ENCODE measurements around the gene TXLNG. TPM values are rescaled to one million over a fixed set of nuclear protein-coding genes. Genes with fewer than 3 reads are reported as not detected.
A peak's percentile ranks its signal among the peaks of the same experiment; 100 is the strongest.

Gene TXLNG
- total RNA-seq, 2 donors from 2014 or later: 11.1 to 19.9 TPM

DNA sequence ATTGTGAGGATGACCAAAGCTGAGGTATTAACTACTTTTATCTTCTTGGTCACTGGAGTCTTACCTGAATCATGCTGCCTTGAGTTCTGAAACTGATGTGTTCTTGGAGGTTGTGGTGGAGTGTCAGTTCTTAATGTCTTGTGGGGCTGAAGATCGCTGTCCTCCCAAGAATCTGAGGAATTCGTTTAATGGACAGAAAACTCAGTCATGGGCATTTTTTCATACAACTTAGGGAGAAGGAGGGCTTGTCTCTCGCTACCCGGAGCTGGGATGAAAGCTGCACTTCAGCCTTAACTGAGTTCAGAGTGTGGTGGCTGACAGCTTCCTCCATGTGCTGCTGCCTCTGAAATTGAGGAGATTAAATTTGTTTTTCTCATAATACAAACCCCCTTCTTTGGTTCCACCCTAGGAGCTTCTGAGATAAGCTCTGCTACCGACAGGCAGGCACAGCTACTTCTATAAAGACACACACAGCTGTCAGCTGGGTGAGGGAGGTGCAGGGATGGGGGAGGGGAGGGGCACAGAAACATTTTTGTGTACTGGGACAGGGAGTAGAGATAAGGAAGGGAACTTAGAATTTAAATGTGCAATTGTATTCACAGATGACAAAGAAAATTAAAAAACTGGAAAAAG, 53.1 kb downstream of the TXLNG start:
- H3K27me3 ChIP-seq (replicated peaks; ENCODE audit: insufficient read depth): no peaks in the 10 kb centered on the region
- ATAC-seq (ENCODE audit: insufficient number of reproducible peaks, low FRiP score, low read depth) (no peak), DNase-seq (ENCODE audit: low spot score) (no peak)
- H3K36me3 ChIP-seq: no peaks in the 10 kb centered on the region
- H3K4me1 ChIP-seq (ENCODE audit: control insufficient read depth in 1 of 2, low read depth in 2 of 2): peaks cover 0 to 36% of the 10 kb centered on the region in 2 donors
- TF ChIP-seq, protein P1, sequence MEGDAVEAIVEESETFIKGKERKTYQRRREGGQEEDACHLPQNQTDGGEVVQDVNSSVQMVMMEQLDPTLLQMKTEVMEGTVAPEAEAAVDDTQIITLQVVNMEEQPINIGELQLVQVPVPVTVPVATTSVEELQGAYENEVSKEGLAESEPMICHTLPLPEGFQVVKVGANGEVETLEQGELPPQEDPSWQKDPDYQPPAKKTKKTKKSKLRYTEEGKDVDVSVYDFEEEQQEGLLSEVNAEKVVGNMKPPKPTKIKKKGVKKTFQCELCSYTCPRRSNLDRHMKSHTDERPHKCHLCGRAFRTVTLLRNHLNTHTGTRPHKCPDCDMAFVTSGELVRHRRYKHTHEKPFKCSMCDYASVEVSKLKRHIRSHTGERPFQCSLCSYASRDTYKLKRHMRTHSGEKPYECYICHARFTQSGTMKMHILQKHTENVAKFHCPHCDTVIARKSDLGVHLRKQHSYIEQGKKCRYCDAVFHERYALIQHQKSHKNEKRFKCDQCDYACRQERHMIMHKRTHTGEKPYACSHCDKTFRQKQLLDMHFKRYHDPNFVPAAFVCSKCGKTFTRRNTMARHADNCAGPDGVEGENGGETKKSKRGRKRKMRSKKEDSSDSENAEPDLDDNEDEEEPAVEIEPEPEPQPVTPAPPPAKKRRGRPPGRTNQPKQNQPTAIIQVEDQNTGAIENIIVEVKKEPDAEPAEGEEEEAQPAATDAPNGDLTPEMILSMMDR (IDR thresholded peaks at IDR 0.05): no peak
- no peaks in the 10 kb centered on the region for H3K9me3 ChIP-seq
- H3K27ac ChIP-seq: peak overlapping the region in 1 of 2 donors; percentile 66
- H3K4me3 ChIP-seq: no peak overlapping the region

DNA sequence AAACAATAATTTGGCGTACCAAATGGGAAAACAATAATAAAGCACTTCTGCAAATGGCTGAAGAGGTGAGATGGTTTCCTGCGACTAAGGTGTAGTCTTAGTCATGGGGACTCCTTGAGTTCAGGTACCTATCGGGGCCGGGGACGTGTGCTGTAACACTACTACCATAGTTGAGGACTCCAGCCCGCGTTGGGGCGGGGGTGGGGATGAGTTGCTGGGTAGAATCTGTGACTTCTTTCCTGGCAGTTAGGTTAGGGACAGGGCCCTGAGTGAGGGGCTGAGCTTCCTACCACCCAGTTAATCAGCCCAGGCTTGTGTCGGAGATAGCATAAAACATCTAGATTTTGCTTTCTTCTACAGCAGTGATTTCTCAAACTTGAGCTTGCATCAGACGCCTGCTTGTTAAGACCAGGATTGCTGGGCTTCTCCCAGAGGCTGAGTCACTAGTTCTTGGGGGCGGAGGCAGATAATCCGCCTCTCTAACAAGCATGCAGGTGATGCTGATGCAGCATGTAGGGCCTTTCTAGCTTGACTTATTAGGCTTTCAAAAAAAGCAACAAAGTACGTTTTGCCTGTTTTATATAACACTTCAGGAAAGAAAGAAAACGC, 53.7 kb downstream of the TXLNG start:
- Histone ChIP-seq H3K9me3 (no peaks in the 10 kb centered on the region), H3K4me1 (ENCODE audit: control insufficient read depth in 1 of 2, low read depth in 2 of 2) (peaks cover 0 to 36% of the 10 kb centered on the region in 2 donors), H3K27ac (no peak overlapping the region), H3K4me3 (no peak overlapping the region), H3K36me3 (no peaks in the 10 kb centered on the region), H3K27me3 (replicated peaks; ENCODE audit: insufficient read depth) (no peaks in the 10 kb centered on the region)
- DNase-seq (ENCODE audit: low spot score): no peak
- peak; percentile 44 for ATAC-seq (ENCODE audit: insufficient number of reproducible peaks, low FRiP score, low read depth)
- TF ChIP-seq, protein P1 (IDR thresholded peaks at IDR 0.05): no peak

DNA sequence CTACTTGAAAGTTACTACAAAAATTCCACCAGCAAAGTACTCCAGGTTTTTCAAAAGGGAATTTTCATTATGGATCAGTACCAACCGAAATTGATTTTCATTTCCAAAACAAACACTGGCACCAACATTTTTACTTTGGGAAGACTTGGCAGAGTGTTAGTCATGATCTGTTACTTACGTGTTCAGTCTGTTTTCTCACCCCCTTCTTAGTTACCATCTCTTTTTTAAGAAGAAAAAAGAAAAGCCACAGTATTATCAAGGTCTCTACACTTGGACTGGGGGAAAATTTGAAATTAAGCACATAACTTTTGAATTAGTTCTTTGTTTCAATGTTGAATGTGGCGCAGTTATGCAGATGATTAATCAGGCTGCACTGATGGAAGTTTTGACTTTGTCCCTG, 56.4 kb downstream of the TXLNG start:
- TF ChIP-seq, protein P1 (IDR thresholded peaks at IDR 0.05): no peak
- H3K4me3 ChIP-seq: no peak overlapping the region
- ATAC-seq (ENCODE audit: insufficient number of reproducible peaks, low FRiP score, low read depth) (no peak), DNase-seq (ENCODE audit: low spot score) (no peak)
- H3K4me1 ChIP-seq (ENCODE audit: control insufficient read depth in 1 of 2, low read depth in 2 of 2): peaks cover 0 to 36% of the 10 kb centered on the region in 2 donors
- no peaks in the 10 kb centered on the region for H3K9me3 ChIP-seq
- peak overlapping the region in 1 of 2 donors; percentile 44 for H3K27ac ChIP-seq
- H3K36me3 ChIP-seq: no peaks in the 10 kb centered on the region
- H3K27me3 ChIP-seq (replicated peaks; ENCODE audit: insufficient read depth): no peaks in the 10 kb centered on the region

DNA sequence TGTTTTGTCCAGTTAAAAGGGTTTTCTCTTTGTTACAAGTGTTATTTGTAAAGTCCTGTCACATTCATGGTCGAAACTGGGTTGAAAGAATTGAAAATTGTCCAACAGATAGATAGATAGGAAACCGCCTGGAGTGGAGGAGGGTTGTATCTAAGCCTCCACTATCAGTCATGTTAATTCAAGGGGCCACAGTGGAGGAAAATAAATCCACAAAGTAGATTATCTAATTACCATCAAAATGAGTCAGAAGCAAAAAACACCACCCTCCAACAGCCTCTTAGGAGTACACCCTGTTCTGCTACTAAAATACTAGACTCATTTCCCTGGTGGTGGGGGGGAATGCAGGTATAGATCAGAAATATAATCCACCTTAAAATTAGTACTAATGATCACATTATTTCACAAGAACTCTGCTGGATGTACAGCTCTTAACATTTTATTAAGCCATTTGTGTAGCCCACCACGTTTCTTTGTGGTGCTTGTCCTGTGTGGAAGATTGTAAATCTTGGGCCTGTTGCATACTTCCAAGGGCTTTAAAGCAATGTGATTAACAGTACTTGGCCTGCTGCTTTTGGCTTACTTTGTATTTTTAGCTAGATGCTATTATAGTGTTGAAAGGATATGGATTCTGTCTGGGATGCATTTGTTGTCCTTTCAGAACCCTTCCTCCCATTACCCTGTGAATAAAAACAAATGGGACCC, 57.1 kb downstream of the TXLNG start:
- Histone ChIP-seq H3K27ac (peak overlapping the region in 1 of 2 donors; percentile 44), H3K9me3 (no peaks in the 10 kb centered on the region), H3K4me1 (ENCODE audit: control insufficient read depth in 1 of 2, low read depth in 2 of 2) (peaks cover 0 to 36% of the 10 kb centered on the region in 2 donors), H3K36me3 (no peaks in the 10 kb centered on the region), H3K27me3 (replicated peaks; ENCODE audit: insufficient read depth) (no peaks in the 10 kb centered on the region), H3K4me3 (no peak overlapping the region)
- DNase-seq (ENCODE audit: low spot score) (no peak), ATAC-seq (ENCODE audit: insufficient number of reproducible peaks, low FRiP score, low read depth) (no peak)
- TF ChIP-seq, protein P1 (IDR thresholded peaks at IDR 0.05): no peak

DNA sequence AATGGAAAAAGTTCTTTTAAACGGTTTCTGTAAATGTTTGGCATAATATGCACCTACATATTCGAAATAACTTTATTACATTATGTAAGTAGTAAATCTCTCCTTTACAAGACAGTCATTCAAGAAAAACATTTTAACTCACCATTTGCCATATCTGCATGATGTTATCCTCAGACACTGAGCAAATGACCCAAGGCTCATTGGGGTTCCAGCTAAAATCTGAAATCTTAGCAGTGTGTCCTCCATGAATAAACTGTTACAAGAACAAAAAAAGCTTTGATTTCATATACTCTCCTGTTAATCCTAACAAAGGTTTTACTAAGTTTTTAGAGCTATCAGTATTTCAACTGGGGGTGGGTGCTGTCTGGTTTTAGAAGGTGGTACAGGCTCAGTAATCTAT, 59.4 kb downstream of the TXLNG start:
- DNase-seq (ENCODE audit: low spot score) (no peak), ATAC-seq (ENCODE audit: insufficient number of reproducible peaks, low FRiP score, low read depth) (no peak)
- no peaks in the 10 kb centered on the region for H3K36me3 ChIP-seq
- H3K27ac ChIP-seq: no peak overlapping the region
- peaks cover 0 to 16% of the 10 kb centered on the region in 2 donors for H3K4me1 ChIP-seq (ENCODE audit: control insufficient read depth in 1 of 2, low read depth in 2 of 2)
- H3K9me3 ChIP-seq: no peaks in the 10 kb centered on the region
- TF ChIP-seq, protein P1 (IDR thresholded peaks at IDR 0.05): no peak
- H3K4me3 ChIP-seq: no peak overlapping the region
- no peaks in the 10 kb centered on the region for H3K27me3 ChIP-seq (replicated peaks; ENCODE audit: insufficient read depth)

Measured in thoracic aorta (tissue), 2 donors.